ENCODE data around the gene CHTOP. TPM values are rescaled to one million over a fixed set of nuclear protein-coding genes. Genes with fewer than 3 reads are reported as not detected.

Gene CHTOP
- total RNA-seq, 3 donors from 2014 or later = 37.1 to 112 (median 71.8) TPM

GRCh38 chr1:153629343-153629665 is 4.6 kb upstream of the CHTOP start:
- H3K27me3 ChIP-seq = no peaks in the 10 kb centered on the region
- intact Hi-C loops (cut with DNase I; ENCODE audit: low total_unique reads) = loop anchor here (10.0 kb wide), 1 partner anchor 55 kb away; no protein-coding TSS in a partner anchor
- peaks cover 0 to 3% of the 10 kb centered on the region in 2 donors for H3K4me1 ChIP-seq
- H3K9me3 ChIP-seq = no peaks in the 10 kb centered on the region
- H3K27ac ChIP-seq = peak overlapping the region; percentile 96 to 97
- no peak for DNase-seq (ENCODE audit: low spot score in 2 of 2)
- TF ChIP-seq CTCF (IDR thresholded peaks at IDR 0.05) (no peak), POLR2A (IDR thresholded peaks at IDR 0.05) (no peak), POLR2AphosphoS5 (IDR thresholded peaks at IDR 0.05) (no peak)
- no peaks in the 10 kb centered on the region for H3K36me3 ChIP-seq
- H3K4me3 ChIP-seq = peak overlapping the region in 1 of 3 donors; percentile 74

- peaks cover 0 to 3% of the 10 kb centered on the region in 2 donors for H3K4me1 ChIP-seq
- H3K36me3 ChIP-seq = no peaks in the 10 kb centered on the region
- intact Hi-C loops (cut with DNase I; ENCODE audit: low total_unique reads) = loop anchor here (10.0 kb wide), 1 partner anchor 55 kb away; no protein-coding TSS in a partner anchor
- DNase-seq (ENCODE audit: low spot score in 2 of 2) = no peak
- H3K27me3 ChIP-seq = no peaks in the 10 kb centered on the region
- TF ChIP-seq CTCF (IDR thresholded peaks at IDR 0.05) (no peak), POLR2A (IDR thresholded peaks at IDR 0.05) (no peak)
- peak overlapping the region; percentile 96 to 97 for H3K27ac ChIP-seq
- H3K9me3 ChIP-seq = no peaks in the 10 kb centered on the region
- no peak overlapping the region for H3K4me3 ChIP-seq
These were observed 3.9 kb upstream of the CHTOP start for GRCh38 chr1:153629971-153630370.

- Histone ChIP-seq H3K36me3 (no peaks in the 10 kb centered on the region), H3K27ac (peak overlapping the region; percentile 96 to 97), H3K4me3 (no peak overlapping the region), H3K9me3 (no peaks in the 10 kb centered on the region), H3K27me3 (no peaks in the 10 kb centered on the region), H3K4me1 (peaks cover 0 to 3% of the 10 kb centered on the region in 2 donors)
- DNase-seq (ENCODE audit: low spot score in 2 of 2) = no peak
- TF ChIP-seq CTCF (IDR thresholded peaks at IDR 0.05) (no peak), POLR2A (IDR thresholded peaks at IDR 0.05) (no peak), POLR2AphosphoS5 (IDR thresholded peaks at IDR 0.05) (no peak)
- intact Hi-C loops (cut with DNase I; ENCODE audit: low total_unique reads) = no loop called here
These were observed 3.5 kb upstream of the CHTOP start for GRCh38 chr1:153630384-153630783.

- no peak for DNase-seq (ENCODE audit: low spot score in 2 of 2)
- Histone ChIP-seq H3K4me1 (peaks cover 0 to 3% of the 10 kb centered on the region in 2 donors), H3K9me3 (no peaks in the 10 kb centered on the region), H3K4me3 (no peak overlapping the region), H3K27ac (peak overlapping the region; percentile 96 to 97), H3K36me3 (no peaks in the 10 kb centered on the region), H3K27me3 (no peaks in the 10 kb centered on the region)
- intact Hi-C loops (cut with DNase I; ENCODE audit: low total_unique reads) = no loop called here
- no peak for TF ChIP-seq POLR2A (IDR thresholded peaks at IDR 0.05)
- TF ChIP-seq POLR2AphosphoS5 (IDR thresholded peaks at IDR 0.05) = no peak
- TF ChIP-seq CTCF (IDR thresholded peaks at IDR 0.05) = no peak
These were observed 2.5 kb upstream of the CHTOP start for GRCh38 chr1:153631047-153632022.

GRCh38 chr1:153633161-153633753 is 609 bp upstream of the CHTOP start:
- H3K27ac ChIP-seq = peak overlapping the region; percentile 99 to 100
- no peaks in the 10 kb centered on the region for H3K9me3 ChIP-seq
- DNase-seq (ENCODE audit: low spot score in 2 of 2) = no peak
- TF ChIP-seq POLR2AphosphoS5 (IDR thresholded peaks at IDR 0.05) (no peak), CTCF (IDR thresholded peaks at IDR 0.05) (peak in 1 of 3 donors; percentile 5), POLR2A (IDR thresholded peaks at IDR 0.05) (no peak)
- peak overlapping the region; percentile 74 to 86 (median 82) for H3K4me3 ChIP-seq
- H3K36me3 ChIP-seq = no peaks in the 10 kb centered on the region
- H3K4me1 ChIP-seq = no peaks in the 10 kb centered on the region
- no peaks in the 10 kb centered on the region for H3K27me3 ChIP-seq
- intact Hi-C loops (cut with DNase I; ENCODE audit: low total_unique reads) = no loop called here

Data from breast epithelium (tissue), 4 donors.